K562 (cell line): ENCODE data around the gene GTF2I. TPM values are rescaled to one million over a fixed set of nuclear protein-coding genes. Genes with fewer than 3 reads are reported as not detected.
"Not testable (repeated sequence)": the region's sequence is repeated elsewhere in the genome, so short reads cannot be mapped to it uniquely, and the experiment has no call there.

Experiments used
- ATAC-seq: fragments of 200-7000 bp; cut with Tn5 transposase; 3 replicates; pipeline ENCODE4 v1.9.1; 2020; ENCODE audit warnings: moderate library complexity
- BruUV-seq: library from RNA; stranded (reverse); fragments of 400-500 nt; replicated peaks from 2 replicates; lab custom pipeline; 2021; lab: Mats Ljungman, UMichigan
- CTCF ChIA-PET: fragments of 300-600 bp; formaldehyde crosslinking; extraction: SDS; loops from one replicate; lab custom pipeline; 2021; ENCODE audit warnings: low intra/inter-chr PET ratio; lab: Yijun Ruan, JAX
- POLR2A ChIA-PET: fragments of 300-600, 350-650 bp; sonication (Branson Sonifier 250); formaldehyde crosslinking; extraction: SDS; loops from one replicate; lab custom pipeline; 2021; ENCODE audit warnings: antibody characterized with exemption, inconsistent platforms; lab: Yijun Ruan, JAX
- DNase-seq, 4 experiments: peaks; one replicate each; pipeline versions ENCODE4 v3.0.0 to v3.0.0-alpha.2; 2011 to 2018; ENCODE audit warnings: low spot score in 3 of 4, mixed read lengths in 3 of 4; ENCODE audit errors: extremely low read depth in 1 of 4
- FAIRE-seq: peaks from 2 replicates; lab custom pipeline; 2011; peaks lifted over from hg19 to GRCh38; lab: Jason Lieb, UNC
- H2AFZ ChIP-seq: 2 replicates; pipeline ENCODE4 v1.6.0; 2011; ENCODE audit warnings: low read depth, low read length, control low read depth, inconsistent platforms
- H3K27ac ChIP-seq: fragments of 200-600 bp; 3 replicates; pipeline ENCODE4 v1.8.0; 2011; ENCODE audit warnings: low read depth, mild to moderate bottlenecking, control low read depth, inconsistent platforms, low read length, moderate library complexity, mixed read lengths; ENCODE audit errors: extremely low read depth
- H3K27me3 ChIP-seq, 2 experiments: fragments of 300-600 bp in 1 of 2; 2 replicates in 1 of 2; 3 replicates in 1 of 2; pipeline versions ENCODE4 v1.6.0 to v1.8.0; 2011; ENCODE audit warnings: inconsistent platforms in 2 of 2, low read length in 2 of 2, mild to moderate bottlenecking in 1 of 2, mixed read lengths in 1 of 2, moderate library complexity in 1 of 2; ENCODE audit not compliant: control insufficient read depth in 2 of 2, insufficient read depth in 2 of 2
- H3K36me3 ChIP-seq: fragments of 300-600 bp; 3 replicates; pipeline ENCODE4 v1.8.0; 2011; ENCODE audit warnings: mild to moderate bottlenecking, low read length, inconsistent platforms; ENCODE audit not compliant: control insufficient read depth, insufficient read depth
- H3K4me1 ChIP-seq, 2 experiments: fragments of 200-600 bp in 1 of 2; replicated peaks in 1 of 2; 2 replicates in 1 of 2; 3 replicates in 1 of 2; pipeline versions ENCODE4 v1.5.1 to v1.8.0; 2011; ENCODE audit warnings: inconsistent platforms in 2 of 2, low read length in 2 of 2, mild to moderate bottlenecking in 1 of 2, mixed read lengths in 1 of 2, moderate library complexity in 1 of 2; ENCODE audit not compliant: control insufficient read depth in 2 of 2, insufficient read depth in 2 of 2
- H3K4me2 ChIP-seq: 2 replicates; pipeline ENCODE4 v1.6.1; 2011; ENCODE audit warnings: low read length, control low read depth, inconsistent platforms, mixed read lengths; ENCODE audit not compliant: insufficient read depth
- H3K4me3 ChIP-seq: fragments of 200-600 bp; sonication (generic), shearing (Covaris generic); 2 replicates; pipeline ENCODE4 v1.5.1; 2016; ENCODE audit warnings: control low read depth, inconsistent platforms
- H3K79me2 ChIP-seq: fragments of 200-600 bp; 3 replicates; pipeline ENCODE4 v1.8.0; 2011; ENCODE audit warnings: low read length, inconsistent platforms; ENCODE audit not compliant: control insufficient read depth, insufficient read depth
- H3K9ac ChIP-seq, 2 experiments: 2 replicates each; pipeline versions ENCODE4 v1.6.0 to v1.6.1; 2011; ENCODE audit warnings: low read depth in 2 of 2, low read length in 2 of 2, control low read depth in 1 of 2, inconsistent platforms in 1 of 2, mild to moderate bottlenecking in 1 of 2, mixed read lengths in 1 of 2; ENCODE audit not compliant: insufficient read depth in 1 of 2
- H3K9me1 ChIP-seq: one replicate; pipeline ENCODE4 v1.6.0; 2011; ENCODE audit warnings: inconsistent platforms, mild to moderate bottlenecking, low read length, moderate library complexity; ENCODE audit not compliant: control insufficient read depth, insufficient read depth
- H3K9me3 ChIP-seq: replicated peaks from 2 replicates; pipeline ENCODE4 v1.5.1; 2011; ENCODE audit warnings: low read depth, low read length, inconsistent platforms; ENCODE audit not compliant: control insufficient read depth, insufficient read depth
- H4K20me1 ChIP-seq: replicated peaks from 2 replicates; pipeline ENCODE4 v1.6.1; 2011; ENCODE audit warnings: low read length, inconsistent platforms, mixed read lengths; ENCODE audit not compliant: control insufficient read depth, insufficient read depth
- WGBS: fragments of 100-300 bp; shearing (Covaris generic); methylation state at CpG from one replicate; pipeline ENCODE4 v1.1.6; 2016; ENCODE audit warnings: low coverage, mixed read lengths; ENCODE audit not compliant: insufficient coverage; ENCODE audit errors: missing lambda C conversion rate; 5-methylcytosine and 5-hydroxymethylcytosine counted together
- in situ Hi-C: fragments of 300-500 bp; cut with MboI; formaldehyde crosslinking; loops from 4 replicates; pipeline ENCODE4 v1.15.0; 2018; ENCODE audit warnings: inconsistent platforms, mixed read lengths
- intact Hi-C: fragments of 100-400 bp; cut with micrococcal nuclease; formaldehyde crosslinking; loops from 2 replicates; pipeline ENCODE4 v1.14.2; 2022
- polyA plus RNA-seq, 8 experiments: library from polyadenylated mRNA; depleted of rRNA in 4 of 8; stranded (reverse) in 5 of 8; unstranded in 3 of 8; fragments of >200 nt; fragmentation: Nextera tagmentation in 2 of 8; fragmentation: Illumina TruSeq in 1 of 8; extraction: Ambion mirVana in 2 of 8; extraction: Trizol in 1 of 8; gene quantifications; 2 replicates each; pipeline versions ENCODE4 v1.2.1 to v1.2.3, GENCODE V29; 2011 to 2014; ENCODE audit warnings: inconsistent platforms in 1 of 8, missing spikeins in 1 of 8
- total RNA-seq, 7 experiments: library from RNA; depleted of rRNA in 6 of 7; stranded (reverse); fragments of >200 nt in 6 of 7; fragmentation: Illumina TruSeq in 2 of 7; extraction: Trizol in 2 of 7; gene quantifications; 2 replicates each; pipeline versions ENCODE4 v1.2.1 to v1.2.3, GENCODE V29; 2011 to 2021; ENCODE audit warnings: low replicate concordance in 1 of 7

GTF2I gene
- total and polyA plus RNA-seq, 9 of the 15 experiments (the other 6 are each of a cell fraction or from before 2014, with no cell fraction given), result 8.4 to 161 (median 90.0) TPM

DNA sequence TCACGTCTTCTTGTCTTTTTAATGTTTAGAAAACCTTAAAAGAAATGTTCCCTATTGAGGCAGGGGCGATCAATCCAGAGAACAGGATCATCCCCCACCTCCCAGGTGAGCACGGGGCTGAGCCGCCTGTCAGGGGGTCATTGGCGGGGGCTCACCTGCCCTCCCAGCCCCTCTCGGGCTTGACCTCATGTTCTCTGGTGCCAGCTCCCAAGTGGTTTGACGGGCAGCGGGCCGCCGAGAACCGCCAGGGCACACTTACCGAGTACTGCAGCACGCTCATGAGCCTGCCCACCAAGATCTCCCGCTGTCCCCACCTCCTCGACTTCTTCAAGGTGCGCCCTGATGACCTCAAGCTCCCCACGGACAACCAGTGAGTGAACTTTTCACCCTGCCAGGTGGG lies 121.5 kb downstream of the GTF2I start:
- H3K9me1 ChIP-seq, H2AFZ ChIP-seq, H3K36me3 ChIP-seq, H3K27me3 ChIP-seq, in situ Hi-C loops, H3K4me1 ChIP-seq, BruUV-seq, H3K27ac ChIP-seq, H3K4me2 ChIP-seq, H4K20me1 ChIP-seq, H3K9ac ChIP-seq, H3K9me3 ChIP-seq, H3K79me2 ChIP-seq, POLR2A ChIA-PET, intact Hi-C loops, DNase-seq, ATAC-seq, H3K4me3 ChIP-seq, FAIRE-seq, CTCF ChIA-PET: not testable (repeated sequence)
- 30% methylated on average over 7 of the region's 17 CpGs for WGBS

DNA sequence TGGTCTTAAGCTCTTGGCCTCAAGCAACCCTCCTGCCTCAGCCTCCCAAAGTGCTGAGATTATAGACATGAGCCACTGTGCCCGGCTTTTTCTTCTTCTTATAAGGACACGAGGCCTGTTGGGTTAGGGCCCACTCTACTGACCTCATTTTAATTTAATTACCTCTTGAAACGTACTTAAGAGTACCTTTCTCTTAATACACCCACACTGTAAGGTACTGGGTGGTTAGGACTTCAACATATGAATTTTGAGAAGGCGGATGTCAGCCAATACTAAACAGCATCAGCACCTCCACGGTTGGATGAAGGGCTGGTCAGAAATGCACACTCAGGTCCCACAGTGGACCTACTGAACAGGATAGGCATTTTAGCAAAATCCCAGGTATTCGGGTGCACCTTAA lies 124.2 kb downstream of the GTF2I start:
- H3K36me3 ChIP-seq, intact Hi-C loops, H3K4me1 ChIP-seq, H3K9ac ChIP-seq, BruUV-seq, H3K9me1 ChIP-seq, CTCF ChIA-PET, H3K4me2 ChIP-seq, H3K4me3 ChIP-seq, H3K27ac ChIP-seq, H4K20me1 ChIP-seq, H3K79me2 ChIP-seq, POLR2A ChIA-PET, ATAC-seq, FAIRE-seq, H2AFZ ChIP-seq, DNase-seq, H3K27me3 ChIP-seq, H3K9me3 ChIP-seq: not testable (repeated sequence)
- 24% methylated on average over 5 of the region's 6 CpGs for WGBS
- in situ Hi-C loops, result loop anchor here (10.0 kb wide), 1 partner anchor 1547 kb away; no protein-coding TSS in a partner anchor

DNA sequence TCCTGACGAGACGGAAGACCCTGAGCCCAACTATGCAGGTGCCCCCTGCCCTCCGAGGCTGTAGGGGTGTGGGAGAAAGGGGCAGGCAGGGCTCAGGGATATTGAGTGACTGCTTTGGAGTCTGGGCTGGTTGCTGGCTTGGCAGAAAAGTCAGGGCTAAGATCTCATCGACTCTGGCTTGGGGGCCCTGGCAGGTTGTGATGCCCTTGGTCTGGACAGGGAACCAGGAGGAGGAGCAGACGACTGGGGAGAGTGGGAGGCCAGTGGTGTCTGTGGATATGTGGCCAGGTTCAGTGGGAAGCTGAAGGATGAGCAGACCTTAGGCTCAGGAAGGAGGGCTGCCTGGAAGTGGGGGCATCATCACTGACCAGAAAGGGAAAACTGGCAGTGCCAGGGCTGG lies 126.1 kb downstream of the GTF2I start:
- H2AFZ ChIP-seq, H3K4me2 ChIP-seq, H3K27me3 ChIP-seq, BruUV-seq, ATAC-seq, POLR2A ChIA-PET, H3K9me3 ChIP-seq, H4K20me1 ChIP-seq, FAIRE-seq, DNase-seq, H3K9ac ChIP-seq, H3K36me3 ChIP-seq, H3K9me1 ChIP-seq, H3K4me3 ChIP-seq, H3K4me1 ChIP-seq, intact Hi-C loops, H3K27ac ChIP-seq, H3K79me2 ChIP-seq, CTCF ChIA-PET: not testable (repeated sequence)
- in situ Hi-C loops, result loop anchor here (10.0 kb wide), 1 partner anchor 1549 kb away; no protein-coding TSS in a partner anchor
- 14% methylated on average over 4 of the region's 5 CpGs for WGBS
